Stomach smooth muscle (tissue), 2 donors: ENCODE results near the gene LRRC42.

Experiments used
- H3K27ac ChIP-seq: one replicate; pipeline ENCODE4 v1.7.0; 2013; ENCODE audit warnings: mild to moderate bottlenecking, low read length, inconsistent platforms
- H3K27me3 ChIP-seq, 2 donors: one replicate each; pipeline ENCODE4 v1.7.0; 2013; ENCODE audit warnings: low read length in 2 of 2; ENCODE audit not compliant: insufficient read depth in 2 of 2, control insufficient read depth in 1 of 2
- H3K36me3 ChIP-seq, 2 donors: one replicate each; pipeline ENCODE4 v1.7.0; 2013; ENCODE audit warnings: low read length in 2 of 2; ENCODE audit not compliant: control insufficient read depth in 2 of 2, insufficient read depth in 2 of 2
- H3K4me1 ChIP-seq: one replicate; pipeline ENCODE4 v1.7.0; 2013; ENCODE audit warnings: low read length; ENCODE audit not compliant: control insufficient read depth, insufficient read depth
- H3K4me3 ChIP-seq, 2 donors: one replicate each; pipeline ENCODE4 v1.7.0; 2013; ENCODE audit warnings: low read length in 2 of 2
- H3K9ac ChIP-seq, 2 donors: one replicate each; pipeline ENCODE4 v1.7.0; 2013; ENCODE audit warnings: low read length in 2 of 2, mild to moderate bottlenecking in 1 of 2
- H3K9me3 ChIP-seq, 2 donors: one replicate each; pipeline ENCODE4 v1.7.0; 2013; ENCODE audit warnings: low read length in 2 of 2; ENCODE audit not compliant: control insufficient read depth in 2 of 2
- donor health status: healthy.
- donor health status: Pancreatic carcinoma.

Gene LRRC42, protein sequence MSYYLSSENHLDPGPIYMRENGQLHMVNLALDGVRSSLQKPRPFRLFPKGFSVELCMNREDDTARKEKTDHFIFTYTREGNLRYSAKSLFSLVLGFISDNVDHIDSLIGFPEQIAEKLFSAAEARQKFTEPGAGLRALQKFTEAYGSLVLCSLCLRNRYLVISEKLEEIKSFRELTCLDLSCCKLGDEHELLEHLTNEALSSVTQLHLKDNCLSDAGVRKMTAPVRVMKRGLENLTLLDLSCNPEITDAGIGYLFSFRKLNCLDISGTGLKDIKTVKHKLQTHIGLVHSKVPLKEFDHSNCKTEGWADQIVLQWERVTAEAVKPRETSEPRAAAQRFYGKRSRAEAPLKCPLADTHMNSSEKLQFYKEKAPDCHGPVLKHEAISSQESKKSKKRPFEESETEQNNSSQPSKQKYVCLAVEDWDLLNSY

DNA sequence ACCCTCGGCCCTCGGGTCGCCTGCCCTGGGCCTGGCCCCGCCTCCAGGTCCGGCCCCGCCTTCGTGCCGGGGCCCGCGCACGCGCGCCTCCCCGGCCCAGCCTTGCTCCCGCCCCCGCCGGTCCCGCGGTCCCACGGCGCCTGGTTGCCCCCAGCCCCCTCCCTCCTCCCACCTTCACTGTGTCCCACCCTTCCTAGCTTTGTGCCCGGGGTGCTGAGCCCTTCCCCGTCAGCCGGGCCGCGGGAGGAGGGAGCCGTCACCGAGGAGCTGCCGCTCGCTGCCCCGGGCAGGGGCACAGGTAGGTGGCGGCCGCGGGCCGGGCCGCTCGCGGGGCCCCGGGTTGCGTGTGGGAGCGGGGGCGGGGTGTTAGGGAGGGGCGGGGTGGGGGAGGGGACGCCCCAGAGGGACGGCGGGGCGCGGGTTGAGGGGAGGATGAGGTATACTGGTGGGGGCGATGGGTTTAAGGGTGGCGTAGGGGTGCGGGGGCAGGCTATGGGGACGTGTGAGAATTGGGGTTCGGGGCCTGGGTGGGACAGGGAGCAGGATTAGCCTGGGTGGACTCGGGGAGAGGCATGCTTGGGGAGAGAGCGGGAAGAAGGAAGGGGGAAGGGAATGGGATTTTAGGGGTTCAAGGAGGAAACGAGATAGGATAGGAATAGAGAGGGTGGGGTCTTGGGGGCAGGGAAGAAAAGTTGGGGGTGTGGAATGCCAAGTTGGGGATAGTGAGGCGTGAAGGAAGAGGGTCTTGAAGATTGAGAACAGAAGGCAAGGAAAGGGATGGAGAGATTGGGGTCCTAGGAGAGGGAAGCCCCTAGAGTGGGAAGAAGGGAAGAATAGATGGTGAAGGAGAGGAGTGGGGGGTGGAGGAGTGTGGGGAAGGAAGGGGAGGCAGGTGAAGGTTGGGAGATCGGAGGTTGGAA is at the start of gene LRRC42:
TSS of gene LRRC42 (plus strand) at position 99 of the 920 bp plus-strand sequence. CDS start 5,650 bp downstream, outside the sequence.
- Histone ChIP-seq H3K27me3 (no peaks in the 10 kb centered on the region), H3K4me1 (peaks cover 24% of the 10 kb centered on the region), H3K36me3 (peaks cover 0 to 3% of the 10 kb centered on the region in 2 donors), H3K27ac (peak within 1 kb of the TSS; percentile 75), H3K4me3 (peak within 1 kb of the TSS; percentile 83 to 87), H3K9ac (peak within 1 kb of the TSS; percentile 87 to 91), H3K9me3 (no peaks in the 10 kb centered on the region)

- Histone ChIP-seq H3K27ac (peak overlapping the region; percentile 24), H3K4me3 (peak overlapping the region in 1 of 2 donors; percentile 3), H3K4me1 (peaks cover 33% of the 10 kb centered on the region), H3K9me3 (no peaks in the 10 kb centered on the region), H3K9ac (peak overlapping the region in 1 of 2 donors; percentile 21), H3K27me3 (no peaks in the 10 kb centered on the region), H3K36me3 (no peaks in the 10 kb centered on the region)
These were observed 49.4 kb upstream of the LRRC42 start for GRCh38 chr1:53896635-53897229.

DNA sequence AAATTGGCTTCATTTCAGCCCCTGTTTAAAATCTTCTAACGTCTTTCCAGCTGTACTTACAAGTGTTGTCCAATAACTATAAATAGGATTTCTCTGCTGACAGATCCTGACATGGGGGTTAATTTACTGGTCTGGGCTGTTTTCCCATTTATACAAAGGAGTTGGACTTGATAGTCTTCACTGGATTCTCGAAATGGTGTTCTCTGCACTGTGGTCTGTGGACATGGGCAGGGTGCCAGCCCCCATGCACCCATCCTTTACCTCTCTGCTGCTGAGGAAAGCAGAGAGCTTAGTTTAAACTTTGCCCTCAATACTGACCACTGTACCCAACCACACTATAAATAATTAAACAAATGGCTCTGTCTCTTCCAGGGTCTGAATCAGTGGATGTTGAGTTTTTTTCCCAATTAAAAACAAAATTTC is 46.9 kb upstream of the LRRC42 start:
- peaks cover 38% of the 10 kb centered on the region for H3K4me1 ChIP-seq
- H3K36me3 ChIP-seq: no peaks in the 10 kb centered on the region
- H3K4me3 ChIP-seq: peak overlapping the region in 1 of 2 donors; percentile 40
- peak overlapping the region; percentile 41 for H3K27ac ChIP-seq
- H3K9ac ChIP-seq: peak overlapping the region in 1 of 2 donors; percentile 29
- no peaks in the 10 kb centered on the region for H3K27me3 ChIP-seq
- H3K9me3 ChIP-seq: no peaks in the 10 kb centered on the region

- H3K27me3 ChIP-seq: no peaks in the 10 kb centered on the region
- H3K4me1 ChIP-seq: peaks cover 38% of the 10 kb centered on the region
- H3K4me3 ChIP-seq: no peak overlapping the region
- no peak overlapping the region for H3K9ac ChIP-seq
- H3K9me3 ChIP-seq: no peaks in the 10 kb centered on the region
- no peak overlapping the region for H3K27ac ChIP-seq
- H3K36me3 ChIP-seq: no peaks in the 10 kb centered on the region
These were observed 46.4 kb upstream of the LRRC42 start for GRCh38 chr1:53899708-53900107.

DNA sequence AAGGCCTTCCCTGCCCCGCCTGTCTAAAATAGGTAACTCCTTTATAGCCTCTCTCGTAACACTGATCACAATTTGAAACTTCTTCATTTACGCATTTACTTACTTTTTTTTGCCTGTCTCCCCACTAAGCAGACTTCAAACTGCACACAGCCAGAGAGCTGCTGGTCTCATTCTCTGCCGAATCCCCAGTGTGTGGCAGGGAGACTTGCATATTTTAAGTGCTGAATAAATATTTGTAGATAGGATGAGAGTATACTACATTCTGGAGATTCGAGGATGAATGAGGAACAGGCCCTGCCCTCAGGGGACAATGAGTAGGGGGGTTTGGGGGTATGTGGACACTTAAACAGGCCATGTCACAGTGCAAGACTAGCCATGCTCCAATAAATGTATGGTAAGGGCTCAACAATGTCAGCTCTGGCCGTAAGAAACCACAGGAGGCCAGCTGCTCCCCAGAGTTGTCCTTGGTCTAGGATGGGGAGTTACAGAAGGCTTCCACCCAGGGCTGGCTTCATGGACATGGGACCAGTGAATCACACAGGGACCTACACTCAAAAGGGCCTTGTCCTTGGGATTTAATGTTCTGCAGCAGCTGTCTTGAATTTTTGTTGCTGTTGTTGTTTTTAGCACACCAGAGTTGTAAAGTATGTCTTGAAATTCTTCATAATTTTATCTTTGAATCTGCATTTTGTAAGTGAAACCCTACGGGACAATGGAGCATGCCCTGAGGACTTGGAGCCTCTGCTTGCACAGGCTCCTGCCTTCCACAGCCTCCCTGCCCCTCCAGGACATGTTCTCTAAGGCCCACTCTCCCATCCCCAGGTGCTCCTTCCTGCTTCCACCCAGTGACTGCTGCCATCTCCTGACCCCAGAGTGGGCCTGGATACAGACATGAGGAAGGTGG is 43.7 kb upstream of the LRRC42 start:
- peaks cover 27% of the 10 kb centered on the region for H3K4me1 ChIP-seq
- H3K36me3 ChIP-seq: peaks cover 0 to 2% of the 10 kb centered on the region in 2 donors
- no peak overlapping the region for H3K9ac ChIP-seq
- H3K27me3 ChIP-seq: no peaks in the 10 kb centered on the region
- no peak overlapping the region for H3K27ac ChIP-seq
- H3K9me3 ChIP-seq: no peaks in the 10 kb centered on the region
- no peak overlapping the region for H3K4me3 ChIP-seq

- H3K4me3 ChIP-seq: no peak overlapping the region
- H3K9me3 ChIP-seq: no peaks in the 10 kb centered on the region
- H3K27ac ChIP-seq: no peak overlapping the region
These were observed 40.6 kb upstream of the LRRC42 start for GRCh38 chr1:53905509-53905908.

DNA sequence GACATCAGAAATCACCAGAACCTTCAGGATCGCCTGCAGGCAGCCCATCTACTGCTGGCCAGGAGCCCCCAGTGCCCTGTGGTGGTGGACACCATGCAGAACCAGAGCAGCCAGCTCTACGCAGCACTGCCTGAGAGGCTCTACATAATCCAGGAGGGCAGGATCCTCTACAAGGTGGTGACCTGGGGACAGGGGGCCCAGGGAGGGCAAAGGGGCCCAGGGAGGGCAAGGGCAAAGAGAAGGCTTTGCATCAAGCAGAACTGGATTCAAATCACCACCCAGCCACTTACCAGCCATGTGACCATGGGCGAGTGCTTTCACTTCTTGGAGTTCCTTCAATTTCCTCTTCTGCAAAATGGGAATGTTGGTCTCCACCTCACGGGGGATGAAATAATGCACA is 40.0 kb upstream of the LRRC42 start:
- Histone ChIP-seq H3K9me3 (no peaks in the 10 kb centered on the region), H3K36me3 (peaks cover 0 to 2% of the 10 kb centered on the region in 2 donors), H3K27me3 (no peaks in the 10 kb centered on the region), H3K4me3 (no peak overlapping the region), H3K27ac (no peak overlapping the region), H3K4me1 (peaks cover 5% of the 10 kb centered on the region), H3K9ac (no peak overlapping the region)

More at GRCh38 chr1:53905509-53905908, 40.6 kb upstream of the LRRC42 start:
- peaks cover 5% of the 10 kb centered on the region for H3K4me1 ChIP-seq
- no peak overlapping the region for H3K9ac ChIP-seq
- peaks cover 0 to 2% of the 10 kb centered on the region in 2 donors for H3K36me3 ChIP-seq
- H3K27me3 ChIP-seq: no peaks in the 10 kb centered on the region

GRCh38 chr1:53909946-53910345 is 36.2 kb upstream of the LRRC42 start:
- Histone ChIP-seq H3K27me3 (no peaks in the 10 kb centered on the region), H3K9ac (no peak overlapping the region), H3K27ac (no peak overlapping the region), H3K4me1 (no peaks in the 10 kb centered on the region), H3K36me3 (peaks cover 0 to 6% of the 10 kb centered on the region in 2 donors), H3K4me3 (no peak overlapping the region), H3K9me3 (no peaks in the 10 kb centered on the region)

- no peaks in the 10 kb centered on the region for H3K4me1 ChIP-seq
- no peak overlapping the region for H3K9ac ChIP-seq
- peaks cover 0 to 4% of the 10 kb centered on the region in 2 donors for H3K36me3 ChIP-seq
- no peak overlapping the region for H3K4me3 ChIP-seq
- H3K27ac ChIP-seq: no peak overlapping the region
- no peaks in the 10 kb centered on the region for H3K27me3 ChIP-seq
- no peaks in the 10 kb centered on the region for H3K9me3 ChIP-seq
These were observed 34.7 kb upstream of the LRRC42 start for GRCh38 chr1:53911442-53911841.
